HG03135 (cell line): ENCODE results near the gene RNU1-2.
"Not testable (repeated sequence)": the region's sequence is repeated elsewhere in the genome, so short reads cannot be mapped to it uniquely, and the experiment has no call there.

ENCODE experiments used
- ATAC-seq: cut with Tn5 transposase; IDR thresholded peaks from one replicate; pipeline ENCODE4 v1.9.1; 2021; ENCODE audit warnings: mild to moderate bottlenecking, moderate library complexity; ENCODE audit not compliant: unreplicated experiment

Gene RNU1-2

GRCh38 chr1:16906873-16907272, 11.1 kb downstream of the RNU1-2 start:
- no peak for ATAC-seq

GRCh38 chr1:16907870-16908758, 12.3 kb downstream of the RNU1-2 start:
- no peak for ATAC-seq

GRCh38 chr1:16911851-16912721, 16.3 kb downstream of the RNU1-2 start:
- not testable (repeated sequence) for ATAC-seq

GRCh38 chr1:16912742-16913141, 17.0 kb downstream of the RNU1-2 start:
- ATAC-seq: not testable (repeated sequence)

GRCh38 chr1:16913181-16913832, 17.5 kb downstream of the RNU1-2 start:
- ATAC-seq: no peak

- ATAC-seq: peak; percentile 72
Measured at GRCh38 chr1:16913833-16914662, 18.3 kb downstream of the RNU1-2 start.

DNA sequence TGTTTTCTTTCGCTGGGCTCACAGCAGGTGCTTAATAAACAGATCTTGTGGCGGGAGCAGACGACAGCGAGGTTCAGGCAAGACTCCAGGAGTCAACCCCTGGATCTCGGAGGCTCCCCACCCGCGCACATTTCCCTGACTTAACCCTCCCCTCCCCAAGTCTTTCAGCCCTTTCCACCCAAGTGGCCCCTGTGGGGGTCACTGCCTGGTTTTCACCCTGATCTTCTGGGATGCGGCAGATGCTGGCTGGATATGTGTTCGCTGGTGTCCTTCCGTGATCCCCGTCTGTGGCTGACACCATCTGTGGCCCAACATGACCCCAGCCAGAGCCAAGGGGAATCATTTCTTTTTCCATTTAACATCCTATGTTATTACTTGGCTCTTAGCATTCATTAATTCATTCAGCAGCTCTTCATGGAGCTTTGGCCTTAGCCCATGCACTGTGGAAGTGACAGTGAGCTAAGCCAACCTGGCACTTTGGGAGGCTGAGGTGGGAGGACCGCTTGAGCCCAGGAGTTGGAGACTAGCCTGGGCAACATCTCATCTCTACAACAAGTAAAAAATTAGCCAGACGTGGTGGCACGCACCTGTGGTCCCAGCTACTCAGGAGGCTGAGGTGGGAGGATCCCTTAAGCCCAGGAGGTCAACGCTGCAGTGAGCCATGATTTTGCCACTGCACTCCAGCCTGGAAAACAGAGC, 19.3 kb downstream of the RNU1-2 start:
- ATAC-seq: not testable (repeated sequence)

- ATAC-seq: no peak
Measured at GRCh38 chr1:16915627-16915973, 19.8 kb downstream of the RNU1-2 start.

GRCh38 chr1:16916036-16916880, 20.5 kb downstream of the RNU1-2 start:
- not testable (repeated sequence) for ATAC-seq

GRCh38 chr1:16918371-16918770, 22.6 kb downstream of the RNU1-2 start:
- no peak for ATAC-seq

- not testable (repeated sequence) for ATAC-seq
Measured at GRCh38 chr1:16918936-16919665, 23.3 kb downstream of the RNU1-2 start.

- no peak for ATAC-seq
Measured at GRCh38 chr1:16920951-16921350, 25.2 kb downstream of the RNU1-2 start.

DNA sequence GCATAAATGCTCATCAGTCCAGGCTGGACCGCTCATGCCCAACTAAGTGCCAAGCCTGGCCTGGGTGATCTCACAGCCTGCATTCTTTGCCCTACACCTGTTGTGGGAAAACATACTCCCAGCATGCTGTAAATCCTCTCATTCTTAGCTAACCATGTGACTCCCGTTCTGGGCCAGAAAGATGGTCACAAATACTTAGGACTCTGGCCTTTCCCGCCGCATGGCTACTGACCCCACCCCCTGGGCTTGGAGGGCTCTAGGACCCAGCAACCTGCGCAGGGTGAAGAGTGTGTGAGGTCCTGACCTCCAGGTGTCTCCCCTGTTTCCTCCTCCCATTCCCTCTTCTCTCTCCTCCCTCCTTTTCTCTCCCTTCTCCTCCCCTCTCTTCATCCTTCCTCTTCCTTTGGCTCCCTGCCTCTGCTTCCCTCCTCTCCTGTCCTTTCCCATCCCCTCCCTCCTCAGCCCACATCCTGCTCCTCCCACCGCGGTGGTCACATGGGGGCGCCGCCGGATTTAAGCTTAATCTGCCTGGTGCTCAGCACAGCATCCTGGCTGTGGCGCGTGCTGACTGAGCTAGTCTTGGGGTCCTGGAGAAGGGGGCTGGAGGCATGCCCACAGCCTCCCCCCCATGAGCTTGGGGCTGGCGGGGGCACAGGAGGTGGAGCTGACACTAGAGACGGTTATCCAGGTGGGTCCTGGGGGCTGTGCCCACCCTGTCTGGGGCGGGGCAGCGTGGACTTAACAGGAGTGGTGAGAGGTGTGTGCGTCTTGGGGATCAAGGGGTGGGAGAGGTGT, 25.8 kb downstream of the RNU1-2 start, which contains the start of gene CROCC:
TSS of gene CROCC (plus strand) at position 541 of the 795 bp plus-strand sequence. CDS start at position 629, 88 bp downstream.
- ATAC-seq: no peak

DNA sequence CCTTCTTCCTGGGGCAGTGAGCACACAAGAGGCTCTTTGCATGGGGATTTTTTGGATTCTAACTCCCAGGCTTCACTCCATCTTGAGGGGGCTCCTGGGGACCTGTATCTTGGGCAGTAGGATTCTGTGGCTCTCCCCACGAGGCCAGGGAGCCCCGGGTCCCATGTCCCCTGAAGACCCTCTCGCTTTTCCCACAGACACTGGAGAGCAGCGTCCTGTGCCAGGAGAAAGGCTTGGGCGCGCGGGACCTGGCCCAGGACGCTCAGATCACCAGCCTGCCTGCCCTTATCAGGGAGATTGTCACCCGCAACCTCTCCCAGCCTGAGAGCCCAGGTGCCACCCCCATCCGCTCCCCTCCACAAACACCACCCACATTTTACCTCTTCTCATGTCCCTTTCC, 26.7 kb downstream of the RNU1-2 start:
- no peak for ATAC-seq

GRCh38 chr1:16922885-16923431, 27.2 kb downstream of the RNU1-2 start:
- ATAC-seq: no peak

- no peak for ATAC-seq
Measured at GRCh38 chr1:16924216-16924918, 28.6 kb downstream of the RNU1-2 start.
